HG03354 (cell line): Measurements from ENCODE around the gene DRD1.
"Not testable (repeated sequence)": the region's sequence is repeated elsewhere in the genome, so short reads cannot be mapped to it uniquely, and the experiment has no call there.

ENCODE experiments used
- ATAC-seq: cut with Tn5 transposase; IDR thresholded peaks from one replicate; pipeline ENCODE4 v1.9.1; 2021; ENCODE audit warnings: mild to moderate bottlenecking; ENCODE audit not compliant: unreplicated experiment, poor library complexity, severe bottlenecking

The DRD1 gene

DNA sequence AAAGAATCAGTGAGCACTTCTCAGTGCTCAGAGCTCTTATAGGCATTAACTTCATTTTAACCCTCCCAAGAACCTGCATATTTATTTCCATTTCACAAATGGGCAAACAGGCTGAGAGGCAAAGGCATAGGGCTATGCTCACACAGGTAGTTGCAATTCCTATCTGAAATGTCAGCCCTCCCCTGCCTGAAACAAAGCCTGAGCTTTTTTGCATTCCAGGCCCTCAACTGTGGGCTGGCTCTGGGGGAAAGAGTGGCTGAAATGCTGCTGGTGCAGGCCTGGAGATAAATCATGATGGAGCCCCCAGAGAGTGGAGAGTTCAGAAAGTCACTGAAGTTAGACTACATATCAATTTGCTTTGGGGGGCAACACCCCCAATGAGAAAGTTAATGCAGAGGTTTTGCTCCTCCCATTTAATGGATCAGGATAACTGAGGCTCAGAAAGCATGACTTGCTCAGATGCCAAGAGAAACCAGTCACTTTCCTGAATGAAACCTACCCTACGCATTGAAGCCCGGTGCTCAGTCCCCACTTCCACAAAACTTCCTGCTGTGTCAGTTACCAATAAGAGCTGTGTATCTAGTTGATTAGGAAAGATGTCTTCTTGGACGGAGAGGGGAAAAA, 5.6 kb downstream of the DRD1 start:
- no peak for ATAC-seq

DNA sequence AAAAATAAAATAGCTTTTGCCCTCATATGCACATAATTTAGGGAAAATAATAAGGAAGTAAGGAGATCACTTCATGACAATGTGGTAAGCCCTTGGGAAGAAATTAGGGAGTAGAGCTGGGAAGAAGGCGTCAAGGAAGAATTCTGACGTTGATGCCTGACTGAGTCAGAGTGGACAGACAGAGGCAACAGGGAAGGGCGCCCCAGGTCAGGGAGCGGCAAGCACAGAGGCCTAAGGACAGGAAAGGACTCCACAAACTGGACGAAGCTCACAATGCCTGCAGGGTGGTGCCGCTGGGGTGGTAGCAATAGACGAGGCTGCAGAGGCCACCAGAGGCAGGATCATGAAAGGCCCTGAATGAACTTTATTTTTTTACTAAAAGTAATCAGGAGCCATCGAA, 7.6 kb downstream of the DRD1 start:
- no peak for ATAC-seq

GRCh38 chr5:175434800-175435199, 9.2 kb downstream of the DRD1 start:
- no peak for ATAC-seq

DNA sequence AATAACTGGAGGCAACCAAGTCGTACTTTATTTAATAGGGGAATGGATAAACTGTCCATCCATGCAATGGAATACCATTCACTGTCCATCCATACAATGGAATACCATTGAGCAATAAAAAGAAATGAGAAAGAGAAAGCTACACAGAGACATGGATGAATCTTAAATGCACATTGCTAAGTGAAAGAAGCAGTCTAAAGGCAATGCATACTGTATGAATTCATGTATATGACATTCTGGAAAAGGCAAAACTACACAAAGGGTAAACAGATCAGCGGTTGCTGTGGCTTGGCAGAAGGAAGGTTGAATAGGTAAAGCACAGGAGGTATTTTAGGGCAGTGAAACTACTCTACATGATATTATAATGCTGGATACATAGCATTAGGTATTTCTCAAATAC, 16.2 kb downstream of the DRD1 start:
- no peak for ATAC-seq

DNA sequence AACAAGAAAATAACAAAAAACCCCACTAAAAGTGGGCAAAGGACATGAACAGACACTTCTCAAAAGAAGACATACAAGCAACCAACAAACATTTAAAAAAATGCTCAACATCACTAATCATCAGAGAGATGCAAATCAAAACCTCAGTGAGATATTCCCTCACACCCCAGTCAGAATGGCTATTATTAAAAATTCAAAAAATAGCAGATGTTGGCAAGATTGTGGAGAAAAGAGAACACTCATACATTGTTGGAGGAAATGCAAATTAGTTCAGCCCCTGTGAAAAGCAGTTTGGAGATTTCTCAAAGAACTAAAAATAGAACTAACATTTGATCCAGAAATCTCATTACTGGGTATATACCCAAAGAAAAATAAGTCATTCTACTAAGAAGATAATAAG, 19.4 kb downstream of the DRD1 start:
- not testable (repeated sequence) for ATAC-seq

- ATAC-seq, result no peak
Observed at GRCh38 chr5:175422058-175422457, 21.9 kb downstream of the DRD1 start.

- no peak for ATAC-seq
Observed at GRCh38 chr5:175420383-175420782, 23.6 kb downstream of the DRD1 start.

- no peak for ATAC-seq
Observed at GRCh38 chr5:175418251-175418650, 25.7 kb downstream of the DRD1 start.

GRCh38 chr5:175417384-175417783, 26.6 kb downstream of the DRD1 start:
- no peak for ATAC-seq

DNA sequence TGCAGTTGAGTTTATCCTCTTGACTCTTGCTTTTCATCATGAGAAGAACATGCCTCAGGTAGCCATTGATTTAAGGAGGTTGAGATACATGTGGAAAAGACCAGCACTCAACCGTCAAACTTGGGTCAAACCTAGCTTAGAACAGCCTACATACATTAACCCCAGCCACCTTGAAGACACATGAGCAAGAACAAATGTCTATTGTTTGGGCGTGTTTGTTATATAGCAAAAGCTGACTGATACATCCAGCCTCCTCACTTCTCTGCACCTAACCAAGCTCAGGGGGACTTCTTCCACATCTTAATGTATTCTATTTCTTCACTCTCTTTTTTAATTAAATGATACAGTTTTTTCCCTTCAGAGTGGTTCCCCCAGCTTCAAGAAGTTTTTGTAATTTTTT, 28.7 kb downstream of the DRD1 start:
- ATAC-seq, result no peak

DNA sequence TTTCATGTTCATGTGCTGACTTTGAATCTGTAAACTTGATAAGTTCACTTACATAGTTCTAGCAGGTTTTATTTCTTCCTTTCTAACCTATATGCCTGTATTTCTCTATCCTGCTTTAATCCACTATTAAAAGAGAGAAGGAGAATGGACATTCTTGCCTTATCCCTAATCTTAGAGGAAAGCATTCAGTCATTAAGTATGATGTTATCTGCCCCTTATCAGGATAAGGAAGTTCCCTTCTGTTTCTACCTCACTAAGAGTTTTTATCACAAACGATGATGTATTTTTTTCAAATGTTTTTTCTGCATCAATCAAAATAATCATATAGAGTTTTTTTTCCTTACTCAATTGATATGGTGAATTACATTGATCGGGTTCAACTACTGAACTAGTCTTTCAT, 33.1 kb downstream of the DRD1 start:
- no peak for ATAC-seq

DNA sequence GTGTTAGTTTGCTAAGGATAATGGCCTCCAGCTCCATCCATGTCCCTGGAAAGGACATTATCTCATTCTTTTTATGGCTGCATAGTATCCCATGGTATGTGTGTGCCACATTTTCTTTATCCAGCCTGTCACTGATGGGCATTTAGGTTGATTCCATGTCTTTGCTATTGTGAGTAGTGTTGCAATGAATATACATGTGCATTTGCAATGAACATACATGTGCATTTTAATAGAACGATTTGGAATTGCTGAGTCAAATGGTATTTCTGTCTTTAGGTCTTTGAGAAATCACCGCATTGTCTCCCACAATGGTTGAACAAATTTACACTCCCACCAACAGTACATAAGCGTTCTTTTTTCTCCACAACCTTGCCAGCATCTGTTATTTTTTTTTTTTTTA, 37.7 kb downstream of the DRD1 start:
- ATAC-seq, result no peak

- ATAC-seq, result not testable (repeated sequence)
Observed at GRCh38 chr5:175397590-175398297, 46.2 kb downstream of the DRD1 start.

DNA sequence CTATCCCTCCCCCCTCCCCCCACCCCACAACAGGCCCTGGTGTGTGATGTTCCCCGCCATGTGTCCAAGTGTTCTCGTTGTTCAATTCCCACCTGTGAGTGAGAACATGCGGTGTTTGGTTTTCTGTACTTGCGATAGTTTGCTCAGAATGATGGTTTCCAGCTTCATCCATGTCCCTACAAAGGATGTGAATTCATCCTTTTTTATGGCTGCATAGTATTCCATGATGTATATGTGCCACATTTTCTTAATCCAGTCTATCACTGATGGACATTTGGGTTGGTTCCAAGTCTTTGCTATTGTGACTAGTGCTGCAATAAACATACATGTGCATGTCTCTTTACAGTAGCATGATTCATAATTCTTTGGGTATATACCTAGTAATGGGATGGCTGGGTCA, 48.6 kb downstream of the DRD1 start:
- ATAC-seq, result not testable (repeated sequence)

DNA sequence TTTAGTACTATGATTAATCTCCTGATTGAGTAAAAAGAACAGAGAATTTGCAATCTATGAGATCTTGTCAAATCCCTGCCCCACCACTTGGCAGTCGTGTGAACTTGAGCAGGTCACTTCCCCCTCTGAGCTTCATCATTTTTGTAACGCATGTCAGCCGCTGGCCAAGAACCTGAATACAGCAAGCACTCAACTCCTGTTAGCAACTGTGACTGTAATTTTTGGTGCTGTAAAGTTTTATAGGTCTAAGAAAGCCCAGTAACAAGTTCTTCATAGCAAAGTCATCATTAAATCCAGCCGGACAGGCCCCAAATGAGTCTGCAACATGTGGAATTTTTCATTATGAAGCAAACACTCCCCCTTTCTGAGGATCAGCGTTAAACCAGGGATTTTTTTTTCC, 49.4 kb downstream of the DRD1 start:
- ATAC-seq, result no peak

DNA sequence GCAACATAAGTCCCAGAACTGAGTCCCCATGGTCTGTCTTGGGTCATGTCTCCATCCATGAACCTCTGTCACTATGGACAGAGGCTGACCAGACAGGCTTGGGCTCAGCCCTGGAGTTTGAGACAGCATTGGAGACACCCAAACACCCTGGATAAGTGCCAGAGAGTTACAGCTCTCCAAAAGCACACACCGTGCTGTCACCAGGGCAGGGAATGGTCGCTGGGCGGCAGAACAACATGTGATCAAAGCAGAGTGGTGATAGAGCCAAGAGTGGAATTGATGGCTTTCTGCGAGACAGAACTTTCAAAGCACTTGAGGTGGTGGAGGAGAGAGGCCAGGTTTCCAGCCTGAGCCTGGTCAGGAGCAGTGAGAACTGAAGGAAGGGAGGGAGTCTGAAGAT, 50.1 kb downstream of the DRD1 start:
- no peak for ATAC-seq

DNA sequence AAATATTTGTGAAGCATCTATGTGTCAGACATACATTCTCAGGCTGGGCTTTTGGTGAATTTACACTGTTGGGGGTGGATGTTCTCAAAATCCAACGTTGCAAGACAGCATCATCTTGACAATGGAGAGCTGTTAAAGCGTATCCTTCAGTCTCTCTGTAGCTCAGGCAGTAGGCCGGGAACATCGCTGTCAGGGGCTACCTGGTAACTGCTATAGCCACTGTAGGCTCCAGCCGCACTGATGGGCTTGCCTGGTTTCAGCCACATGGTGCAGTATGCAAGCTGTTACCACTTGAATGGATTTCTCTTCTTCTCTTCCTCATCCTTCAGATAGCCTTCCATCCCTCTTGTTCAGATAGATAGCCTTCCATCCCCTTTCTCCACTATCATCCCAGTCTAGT, 51.7 kb downstream of the DRD1 start:
- no peak for ATAC-seq

DNA sequence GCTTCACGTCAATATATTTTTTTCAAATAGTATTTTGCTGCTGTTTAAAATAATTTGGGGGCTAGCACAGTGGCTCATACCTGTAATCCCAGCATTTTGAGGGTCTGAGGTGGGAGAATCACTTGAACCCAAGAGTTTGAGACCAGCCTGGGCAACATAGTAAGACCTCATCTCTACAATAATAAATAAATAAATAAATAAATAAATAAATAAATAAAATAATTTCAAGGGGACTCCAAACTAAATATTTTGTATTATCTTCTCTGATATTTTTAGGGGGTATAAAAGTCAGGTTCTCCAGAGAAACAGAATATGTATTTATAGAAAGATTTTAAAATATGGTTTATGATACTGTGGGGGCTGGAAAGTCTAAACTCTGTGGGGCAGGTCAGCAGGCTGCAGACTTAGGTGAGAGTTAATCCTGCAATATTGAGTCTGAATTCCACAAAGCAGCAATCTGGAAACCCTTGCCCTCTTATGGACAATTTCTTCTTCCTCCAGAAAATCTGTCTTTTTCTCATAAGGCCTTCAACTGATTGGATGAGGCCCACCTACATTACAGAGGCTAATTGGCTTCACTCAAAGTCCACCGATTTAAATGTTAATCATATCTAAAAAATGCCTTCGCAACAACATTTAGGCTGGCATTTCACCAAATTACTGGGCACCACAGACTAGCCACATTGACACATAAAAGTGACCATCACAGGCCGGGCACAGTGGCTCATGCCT, 53.5 kb downstream of the DRD1 start:
- no peak for ATAC-seq
